A549 (cell line): ENCODE data around the gene MTA3. TPM values are rescaled to one million over a fixed set of nuclear protein-coding genes. Genes with fewer than 3 reads are reported as not detected.

Source experiments
- CHD2 ChIP-seq: fragments of 150-350 bp; IDR thresholded peaks from 2 replicates; pipeline ENCODE4 v1.6.1; 2014; ENCODE audit warnings: low read length; ENCODE audit not compliant: partially characterized antibody
- EHF ChIP-seq: fragments of 250-450 bp; sonication (Bioruptor Pico); IDR thresholded peaks from 2 replicates; pipeline ENCODE4 v1.5.0; 2020; ENCODE audit warnings: mild to moderate bottlenecking
- EP300 ChIP-seq, 2 experiments: fragments of >200 bp; sonication (Bioruptor Twin); formaldehyde crosslinking; IDR thresholded peaks; 2 replicates in 1 of 2; 3 replicates in 1 of 2; pipeline ENCODE4 v1.6.1; 2016 to 2017
- HEYL ChIP-seq: fragments of 250-450 bp; sonication (Bioruptor Pico); IDR thresholded peaks from 2 replicates; pipeline ENCODE4 v1.8.0; 2021; ENCODE audit warnings: mild to moderate bottlenecking, moderate library complexity
- HOXB5 ChIP-seq: fragments of 250-450 bp; sonication (Bioruptor Pico); IDR thresholded peaks from 2 replicates; pipeline ENCODE4 v1.5.0; 2020; ENCODE audit warnings: mild to moderate bottlenecking, moderate library complexity
- JUNB ChIP-seq: fragments of >200 bp; sonication (Bioruptor Twin); formaldehyde crosslinking; IDR thresholded peaks from 2 replicates; pipeline ENCODE4 v1.6.1; 2016
- KDM1A ChIP-seq: fragments of 200-600 bp; sonication (generic); IDR thresholded peaks from 2 replicates; pipeline ENCODE4 v1.6.1; 2016; ENCODE audit warnings: low read depth, mild to moderate bottlenecking
- MAZ ChIP-seq: fragments of 150-350 bp; IDR thresholded peaks from 2 replicates; pipeline ENCODE4 v1.6.1; 2014; ENCODE audit warnings: antibody characterized with exemption, low read depth, low read length, borderline replicate concordance
- NPAS2 ChIP-seq: fragments of 250-450 bp; sonication (Bioruptor Pico); IDR thresholded peaks from 2 replicates; pipeline ENCODE4 v1.8.0; 2022; ENCODE audit warnings: mild to moderate bottlenecking, moderate library complexity, borderline replicate concordance
- PHF8 ChIP-seq: fragments of 200-600 bp; sonication (generic); IDR thresholded peaks from 2 replicates; pipeline ENCODE4 v1.6.1; 2016; ENCODE audit warnings: low read depth, mild to moderate bottlenecking, antibody characterized with exemption, moderate library complexity, borderline replicate concordance
- POLR2AphosphoS2 ChIP-seq: conservative IDR thresholded peaks from 2 replicates; pipeline ENCODE4 v1.6.1; 2012; ENCODE audit warnings: low read length, improper control_type of control experiment, inconsistent platforms
- RARB ChIP-seq: fragments of 250-450 bp; sonication (Bioruptor Pico); IDR thresholded peaks from 2 replicates; pipeline ENCODE4 v1.8.0; 2021; ENCODE audit warnings: mild to moderate bottlenecking, moderate library complexity
- RCOR1 ChIP-seq: fragments of 150-350 bp; IDR thresholded peaks from 2 replicates; pipeline ENCODE4 v1.6.1; 2014; ENCODE audit warnings: antibody characterized with exemption, low read length, low read depth
- SMC3 ChIP-seq: fragments of >200 bp; sonication (Bioruptor Twin); formaldehyde crosslinking; IDR thresholded peaks from 3 replicates; pipeline ENCODE4 v1.6.1; 2018; ENCODE audit warnings: inconsistent platforms
- TFCP2L1 ChIP-seq: fragments of 250-450 bp; sonication (Bioruptor Pico); IDR thresholded peaks from 2 replicates; pipeline ENCODE4 v1.5.0; 2021; ENCODE audit warnings: mild to moderate bottlenecking
- ZC3H11A ChIP-seq: fragments of 450-650 bp; IDR thresholded peaks from 2 replicates; pipeline ENCODE4 v1.6.1; 2014; ENCODE audit warnings: antibody characterized with exemption, mild to moderate bottlenecking
- ZFP36 ChIP-seq: fragments of 450-650 bp; IDR thresholded peaks from 2 replicates; pipeline ENCODE4 v1.6.1; 2014; ENCODE audit warnings: borderline replicate concordance; ENCODE audit not compliant: partially characterized antibody
- polyA plus RNA-seq, 4 experiments: library from polyadenylated mRNA; depleted of rRNA in 3 of 4; stranded (reverse); fragments of >200 nt; fragmentation: RNase III in 1 of 4; extraction: RNeasy Plus Mini Kit Qiagen cat#74134 plus additional on column Dnase treatment in 1 of 4; gene quantifications; 2 replicates in 3 of 4; 3 replicates in 1 of 4; pipeline ENCODE4 v1.2.3, GENCODE V29; 2011 to 2017
- TF ChIP-seq, protein P1 (sequence below): fragments of 200-600 bp; sonication (generic); IDR thresholded peaks from 2 replicates; pipeline ENCODE4 v1.6.1; 2016; ENCODE audit warnings: antibody characterized with exemption, mild to moderate bottlenecking, moderate library complexity
- TF ChIP-seq, protein P2 (sequence below): IDR thresholded peaks from 2 replicates; pipeline ENCODE4 v1.6.1; 2012
- TF ChIP-seq, protein P3 (sequence below): IDR thresholded peaks from 2 replicates; pipeline ENCODE4 v1.6.1; 2012; ENCODE audit warnings: low read depth, borderline replicate concordance
- TF ChIP-seq, protein P4 (sequence below): fragments of 250-450 bp; sonication (Bioruptor Pico); IDR thresholded peaks from 2 replicates; pipeline ENCODE4 v1.5.0; 2020; ENCODE audit warnings: low read depth, mild to moderate bottlenecking, moderate library complexity
- TF ChIP-seq, protein P5 (sequence below): fragments of 250-450 bp; sonication (Bioruptor Pico); IDR thresholded peaks from 2 replicates; pipeline ENCODE4 v1.5.0; 2021; ENCODE audit warnings: mild to moderate bottlenecking, moderate library complexity, borderline replicate concordance

The MTA3 gene
- polyA plus RNA-seq, 2 of the 4 experiments (the other 2 are of a cell fraction), result 49.3 to 74.1 TPM

DNA sequence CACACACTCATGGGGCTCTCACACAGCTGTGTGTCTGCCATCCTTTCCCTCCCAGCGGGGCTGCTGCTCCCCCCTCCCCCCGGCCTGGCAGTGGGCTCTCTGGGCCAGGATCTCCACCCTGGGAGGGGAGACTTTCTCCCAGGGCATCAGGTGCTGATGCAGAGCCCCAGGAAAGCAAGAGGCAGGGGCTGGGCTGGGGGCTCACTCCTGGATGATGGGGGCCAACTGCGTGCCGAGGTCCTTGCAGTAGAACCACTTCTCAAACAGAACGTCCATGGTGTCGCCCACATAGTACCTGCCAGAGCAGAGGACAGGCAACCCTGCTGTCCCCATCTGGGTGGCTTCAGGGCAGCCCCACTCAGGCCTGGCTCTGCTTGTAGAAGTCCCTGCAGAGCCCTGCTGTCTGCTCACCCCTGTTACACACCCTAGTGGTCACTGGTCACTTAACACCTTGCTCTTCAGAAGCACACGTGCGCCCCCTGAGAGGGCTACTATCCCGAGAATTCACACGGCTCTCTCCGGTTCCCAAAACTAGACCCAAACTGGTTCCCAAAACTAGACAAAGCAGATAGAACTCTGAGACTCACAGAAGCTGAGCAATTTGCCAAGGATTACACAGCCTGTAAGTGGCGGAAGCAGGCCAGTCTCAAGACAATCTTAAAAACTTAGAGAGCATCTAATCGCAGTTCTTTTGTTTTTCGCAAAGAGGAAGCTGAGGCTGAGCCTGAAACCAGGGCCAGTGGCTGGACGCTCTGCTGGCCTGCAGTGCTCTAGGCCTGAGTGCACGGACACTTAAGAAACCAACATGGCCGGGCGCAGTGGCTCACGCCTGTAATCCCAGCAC, 202.1 kb downstream of the MTA3 start (continued):
- TF ChIP-seq, protein P1, sequence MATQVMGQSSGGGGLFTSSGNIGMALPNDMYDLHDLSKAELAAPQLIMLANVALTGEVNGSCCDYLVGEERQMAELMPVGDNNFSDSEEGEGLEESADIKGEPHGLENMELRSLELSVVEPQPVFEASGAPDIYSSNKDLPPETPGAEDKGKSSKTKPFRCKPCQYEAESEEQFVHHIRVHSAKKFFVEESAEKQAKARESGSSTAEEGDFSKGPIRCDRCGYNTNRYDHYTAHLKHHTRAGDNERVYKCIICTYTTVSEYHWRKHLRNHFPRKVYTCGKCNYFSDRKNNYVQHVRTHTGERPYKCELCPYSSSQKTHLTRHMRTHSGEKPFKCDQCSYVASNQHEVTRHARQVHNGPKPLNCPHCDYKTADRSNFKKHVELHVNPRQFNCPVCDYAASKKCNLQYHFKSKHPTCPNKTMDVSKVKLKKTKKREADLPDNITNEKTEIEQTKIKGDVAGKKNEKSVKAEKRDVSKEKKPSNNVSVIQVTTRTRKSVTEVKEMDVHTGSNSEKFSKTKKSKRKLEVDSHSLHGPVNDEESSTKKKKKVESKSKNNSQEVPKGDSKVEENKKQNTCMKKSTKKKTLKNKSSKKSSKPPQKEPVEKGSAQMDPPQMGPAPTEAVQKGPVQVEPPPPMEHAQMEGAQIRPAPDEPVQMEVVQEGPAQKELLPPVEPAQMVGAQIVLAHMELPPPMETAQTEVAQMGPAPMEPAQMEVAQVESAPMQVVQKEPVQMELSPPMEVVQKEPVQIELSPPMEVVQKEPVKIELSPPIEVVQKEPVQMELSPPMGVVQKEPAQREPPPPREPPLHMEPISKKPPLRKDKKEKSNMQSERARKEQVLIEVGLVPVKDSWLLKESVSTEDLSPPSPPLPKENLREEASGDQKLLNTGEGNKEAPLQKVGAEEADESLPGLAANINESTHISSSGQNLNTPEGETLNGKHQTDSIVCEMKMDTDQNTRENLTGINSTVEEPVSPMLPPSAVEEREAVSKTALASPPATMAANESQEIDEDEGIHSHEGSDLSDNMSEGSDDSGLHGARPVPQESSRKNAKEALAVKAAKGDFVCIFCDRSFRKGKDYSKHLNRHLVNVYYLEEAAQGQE, result no peak
- no peak for TF ChIP-seq NPAS2 (CRISPR knock-in tag)
- TF ChIP-seq EHF (CRISPR knock-in tag), result no peak
- no peak for TF ChIP-seq CHD2
- TF ChIP-seq TFCP2L1 (CRISPR knock-in tag), result no peak
- TF ChIP-seq JUNB, result no peak
- no peak for TF ChIP-seq MAZ
- TF ChIP-seq, protein P2, sequence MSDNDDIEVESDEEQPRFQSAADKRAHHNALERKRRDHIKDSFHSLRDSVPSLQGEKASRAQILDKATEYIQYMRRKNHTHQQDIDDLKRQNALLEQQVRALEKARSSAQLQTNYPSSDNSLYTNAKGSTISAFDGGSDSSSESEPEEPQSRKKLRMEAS, result peak; percentile 56; the same call in 1 of the 2 replicates
- TF ChIP-seq ZFP36, result no peak
- TF ChIP-seq PHF8, result no peak
- TF ChIP-seq ZC3H11A, result no peak
- no peak for TF ChIP-seq RCOR1
- TF ChIP-seq SMC3, result peak; percentile 37; the same call in 1 of the 3 replicates
- TF ChIP-seq EP300 (IDR thresholded peaks at IDR 0.05), result no peak
- TF ChIP-seq, protein P3, sequence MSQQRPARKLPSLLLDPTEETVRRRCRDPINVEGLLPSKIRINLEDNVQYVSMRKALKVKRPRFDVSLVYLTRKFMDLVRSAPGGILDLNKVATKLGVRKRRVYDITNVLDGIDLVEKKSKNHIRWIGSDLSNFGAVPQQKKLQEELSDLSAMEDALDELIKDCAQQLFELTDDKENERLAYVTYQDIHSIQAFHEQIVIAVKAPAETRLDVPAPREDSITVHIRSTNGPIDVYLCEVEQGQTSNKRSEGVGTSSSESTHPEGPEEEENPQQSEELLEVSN, result no peak
- TF ChIP-seq POLR2AphosphoS2, result no peak
- TF ChIP-seq KDM1A, result no peak
- TF ChIP-seq HOXB5 (CRISPR knock-in tag), result no peak
- TF ChIP-seq, protein P4, sequence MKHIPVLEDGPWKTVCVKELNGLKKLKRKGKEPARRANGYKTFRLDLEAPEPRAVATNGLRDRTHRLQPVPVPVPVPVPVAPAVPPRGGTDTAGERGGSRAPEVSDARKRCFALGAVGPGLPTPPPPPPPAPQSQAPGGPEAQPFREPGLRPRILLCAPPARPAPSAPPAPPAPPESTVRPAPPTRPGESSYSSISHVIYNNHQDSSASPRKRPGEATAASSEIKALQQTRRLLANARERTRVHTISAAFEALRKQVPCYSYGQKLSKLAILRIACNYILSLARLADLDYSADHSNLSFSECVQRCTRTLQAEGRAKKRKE (CRISPR knock-in tag), result no peak
- TF ChIP-seq RARB (CRISPR knock-in tag), result no peak
- no peak for TF ChIP-seq HEYL (CRISPR knock-in tag)
- TF ChIP-seq, protein P5, sequence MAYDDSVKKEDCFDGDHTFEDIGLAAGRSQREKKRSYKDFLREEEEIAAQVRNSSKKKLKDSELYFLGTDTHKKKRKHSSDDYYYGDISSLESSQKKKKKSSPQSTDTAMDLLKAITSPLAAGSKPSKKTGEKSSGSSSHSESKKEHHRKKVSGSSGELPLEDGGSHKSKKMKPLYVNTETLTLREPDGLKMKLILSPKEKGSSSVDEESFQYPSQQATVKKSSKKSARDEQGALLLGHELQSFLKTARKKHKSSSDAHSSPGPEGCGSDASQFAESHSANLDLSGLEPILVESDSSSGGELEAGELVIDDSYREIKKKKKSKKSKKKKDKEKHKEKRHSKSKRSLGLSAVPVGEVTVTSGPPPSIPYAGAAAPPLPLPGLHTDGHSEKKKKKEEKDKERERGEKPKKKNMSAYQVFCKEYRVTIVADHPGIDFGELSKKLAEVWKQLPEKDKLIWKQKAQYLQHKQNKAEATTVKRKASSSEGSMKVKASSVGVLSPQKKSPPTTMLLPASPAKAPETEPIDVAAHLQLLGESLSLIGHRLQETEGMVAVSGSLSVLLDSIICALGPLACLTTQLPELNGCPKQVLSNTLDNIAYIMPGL (CRISPR knock-in tag), result no peak
